ENCODE data around the gene CAMP.

The CAMP gene

DNA sequence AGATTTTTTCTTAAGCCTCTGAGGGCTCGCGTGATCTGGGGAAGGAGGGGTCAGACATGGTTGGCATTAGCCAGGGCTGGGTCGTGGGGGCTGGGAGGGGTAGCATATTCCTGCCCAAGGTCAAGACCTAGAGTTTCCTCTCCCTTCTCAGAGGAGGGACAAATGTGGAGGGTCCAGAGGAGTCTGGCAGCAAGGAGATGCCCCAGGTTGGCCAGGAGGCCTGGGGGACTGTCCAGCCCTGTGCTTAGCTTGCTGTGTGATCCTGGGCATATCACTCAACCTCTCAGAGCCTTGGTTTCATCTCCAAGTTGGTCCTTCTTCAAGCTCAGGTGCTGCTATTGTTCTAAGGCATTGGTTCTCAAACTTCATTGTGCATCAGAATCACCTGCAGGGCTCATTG is 9.1 kb upstream of the CAMP start:
- DNase-seq: no peak

DNA sequence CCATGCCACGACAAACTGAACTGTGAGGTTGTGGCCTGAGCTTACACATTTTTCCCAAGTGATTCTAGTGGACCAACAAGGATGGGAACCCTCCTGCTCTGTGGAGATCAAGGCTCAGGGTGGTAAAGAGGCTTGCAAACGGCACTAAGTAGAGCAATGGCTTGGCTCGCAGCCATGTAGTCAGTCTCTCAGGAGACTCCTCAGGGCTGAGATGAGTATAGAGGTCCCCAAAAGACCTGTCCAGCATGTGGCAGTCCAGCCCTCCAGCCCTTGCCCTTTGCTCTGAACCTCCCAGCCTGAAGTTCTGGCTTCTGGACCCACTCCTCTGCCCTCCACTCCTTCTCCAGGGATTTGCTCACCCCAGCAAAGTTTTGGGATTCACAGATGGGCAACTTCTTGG is 8.3 kb upstream of the CAMP start:
- DNase-seq: no peak

- peak in 7 of 58 donors; percentile 7 to 62 (median 13) for DNase-seq
Observed at GRCh38 chr3:48215466-48215865, 7.8 kb upstream of the CAMP start.

- peak in 25 of 58 donors; percentile 5 to 67 (median 22) for DNase-seq
Observed at GRCh38 chr3:48215876-48216275, 7.4 kb upstream of the CAMP start.

DNA sequence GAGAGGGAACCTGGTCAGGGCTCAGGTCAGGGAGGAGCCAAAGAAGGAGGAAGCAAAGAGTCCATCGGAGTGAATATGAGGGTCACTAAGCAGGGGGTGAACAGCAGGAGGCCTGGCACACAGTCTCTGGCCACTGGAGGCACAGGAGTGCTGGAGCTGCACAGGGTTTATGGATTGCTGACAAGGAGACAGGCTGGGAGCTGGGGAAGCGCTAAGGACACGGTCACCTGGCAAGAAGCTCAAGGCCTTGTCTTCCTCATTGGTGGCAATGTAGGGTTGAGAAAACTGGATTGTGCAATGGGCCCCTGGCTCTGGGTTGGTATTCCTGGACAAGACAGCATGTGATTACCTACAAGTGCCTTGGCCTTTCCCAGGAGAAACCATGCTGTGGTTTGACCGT is 5.8 kb upstream of the CAMP start:
- peak in 1 of 58 donors; percentile 3 for DNase-seq

GRCh38 chr3:48218537-48218936 is 4.8 kb upstream of the CAMP start:
- no peak for DNase-seq

GRCh38 chr3:48219543-48219942 is 3.8 kb upstream of the CAMP start:
- no peak for DNase-seq

DNA sequence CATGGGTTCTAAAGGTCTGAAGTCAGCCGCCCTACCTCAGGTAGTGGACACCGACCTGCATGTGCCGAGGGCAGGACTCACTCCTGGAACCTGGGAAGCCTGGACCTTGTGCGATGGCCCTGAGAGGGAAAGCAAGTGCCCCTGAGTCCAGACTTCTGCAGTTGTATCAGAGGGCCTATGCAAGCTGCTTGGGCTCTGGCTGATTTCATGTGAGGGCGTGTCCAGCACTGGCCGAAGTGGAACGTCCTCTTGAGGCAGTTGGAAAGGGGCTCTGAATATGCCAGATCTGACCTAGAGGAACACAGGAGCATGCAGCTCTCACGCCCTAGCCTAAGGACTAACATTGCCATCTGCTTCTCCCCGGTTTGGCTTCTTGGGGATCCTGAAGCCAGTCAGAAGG is 2.5 kb upstream of the CAMP start:
- DNase-seq: no peak

DNA sequence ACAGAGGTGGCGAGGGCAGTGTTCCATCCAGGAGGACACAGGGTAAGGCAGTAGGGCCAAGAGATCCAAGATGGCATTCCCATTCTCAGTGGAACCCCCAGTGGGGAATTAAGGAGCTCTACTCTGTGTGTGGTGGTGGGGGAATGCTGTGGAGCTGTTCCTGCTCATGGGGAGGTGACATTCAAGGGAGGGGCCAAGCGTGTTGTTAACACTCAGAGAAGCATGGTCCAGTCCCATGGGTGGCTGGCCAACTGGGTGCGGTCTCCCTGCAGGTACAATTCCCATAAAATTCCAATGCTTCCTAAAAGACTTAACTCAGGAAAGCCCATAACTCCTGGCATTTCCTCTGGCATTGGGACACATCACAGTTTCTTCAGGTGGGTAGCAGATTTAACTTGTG is 2.3 kb downstream of the CAMP start:
- DNase-seq: no peak

- DNase-seq: no peak
Observed at GRCh38 chr3:48226939-48227338, 3.6 kb downstream of the CAMP start.

DNA sequence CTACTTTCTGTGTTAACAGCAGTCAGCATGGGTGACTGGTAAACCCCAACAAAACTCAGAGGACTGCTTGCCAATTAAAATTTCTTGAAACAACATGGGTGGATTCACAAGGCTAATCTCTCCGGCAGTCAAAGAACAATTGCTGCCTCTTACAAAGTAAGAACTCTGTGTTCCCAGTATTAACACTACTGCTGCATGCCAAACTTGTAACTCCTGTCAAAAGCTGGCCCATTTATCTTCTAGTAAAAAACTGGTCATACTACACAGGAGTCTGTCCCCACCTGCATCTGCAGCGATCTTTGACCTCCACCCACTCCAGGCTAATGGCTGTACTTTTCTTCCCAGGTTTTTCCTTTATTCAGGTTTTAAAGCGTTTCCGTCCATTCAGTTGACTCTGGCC is 8.9 kb downstream of the CAMP start:
- DNase-seq: no peak

GRCh38 chr3:48232734-48233133 is 9.4 kb downstream of the CAMP start:
- peak in 56 of 58 donors; percentile 5 to 83 (median 60) for DNase-seq

DNA sequence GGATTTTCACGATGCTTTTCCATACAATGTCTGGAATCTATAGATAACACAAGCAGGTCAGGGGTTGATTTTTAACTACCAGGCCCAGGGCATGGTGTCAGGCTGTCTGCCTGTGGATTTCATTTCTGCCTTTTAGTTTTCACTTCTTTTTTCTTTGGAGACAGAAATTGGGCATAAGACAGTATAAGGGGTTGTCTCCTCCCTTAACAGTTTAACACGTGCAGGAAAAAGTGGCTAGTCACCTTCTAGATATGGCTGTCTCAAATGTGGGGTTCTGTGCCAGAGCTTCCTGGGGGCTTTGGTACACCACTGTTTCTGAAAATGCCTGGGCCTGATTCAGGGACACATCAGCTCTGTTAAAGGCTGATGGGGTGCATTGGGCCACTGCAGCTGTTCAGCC is 10.2 kb downstream of the CAMP start:
- no peak for DNase-seq

- DNase-seq: no peak
Observed at GRCh38 chr3:48236531-48236930, 13.2 kb downstream of the CAMP start.

GRCh38 chr3:48238531-48239085 is 15.3 kb downstream of the CAMP start:
- no peak for DNase-seq

DNA sequence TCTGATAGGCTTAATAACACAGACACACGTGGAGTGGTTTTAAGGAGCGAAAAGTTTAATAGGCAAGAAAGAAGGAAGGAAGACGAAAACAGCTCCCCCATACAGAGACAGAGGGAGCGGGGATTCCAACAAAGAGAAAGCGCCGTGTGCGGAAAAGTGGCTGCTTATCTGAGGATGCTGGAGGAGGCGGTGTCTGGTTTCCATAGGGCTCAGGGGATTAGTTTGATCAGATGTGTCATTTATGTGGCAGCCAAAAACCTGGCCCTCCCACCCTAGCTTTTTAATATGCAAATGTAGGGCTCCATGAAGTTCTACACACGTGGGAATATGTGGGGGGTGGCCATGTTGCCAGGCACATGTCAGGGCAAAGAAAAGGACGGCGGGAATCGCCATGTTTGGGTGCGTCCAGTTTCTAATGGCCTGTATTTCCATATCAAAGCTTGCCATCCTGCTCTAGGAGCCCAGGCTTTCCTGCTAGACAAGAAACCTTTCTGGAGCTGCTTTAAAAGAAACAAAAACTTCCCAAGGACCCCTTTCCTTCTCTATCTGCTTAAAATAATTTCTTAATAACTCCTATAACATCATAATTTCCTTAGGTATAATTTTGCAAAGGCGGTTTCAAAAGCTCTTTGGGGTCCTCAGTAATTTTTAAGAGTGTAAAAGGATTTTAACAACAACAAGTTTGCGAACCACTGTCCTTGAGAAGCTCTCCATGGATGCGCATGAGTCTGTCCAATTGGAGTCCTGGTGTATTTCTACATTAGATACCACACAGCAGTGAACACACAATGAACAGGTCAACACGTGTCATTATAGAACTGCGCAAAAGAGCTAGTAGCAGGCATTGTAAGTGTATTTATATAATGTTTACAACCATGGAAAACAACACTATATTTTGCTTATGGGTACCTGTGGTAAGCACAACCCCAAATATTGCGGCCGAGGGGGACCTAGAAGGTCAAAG is 17.0 kb downstream of the CAMP start:
- DNase-seq: no peak

- DNase-seq: no peak
Observed at GRCh38 chr3:48241796-48242455, 18.6 kb downstream of the CAMP start.

GRCh38 chr3:48243886-48244285 is 20.6 kb downstream of the CAMP start:
- no peak for DNase-seq

GRCh38 chr3:48244461-48244860 is 21.2 kb downstream of the CAMP start:
- no peak for DNase-seq

GRCh38 chr3:48245136-48245535 is 21.8 kb downstream of the CAMP start:
- no peak for DNase-seq

DNA sequence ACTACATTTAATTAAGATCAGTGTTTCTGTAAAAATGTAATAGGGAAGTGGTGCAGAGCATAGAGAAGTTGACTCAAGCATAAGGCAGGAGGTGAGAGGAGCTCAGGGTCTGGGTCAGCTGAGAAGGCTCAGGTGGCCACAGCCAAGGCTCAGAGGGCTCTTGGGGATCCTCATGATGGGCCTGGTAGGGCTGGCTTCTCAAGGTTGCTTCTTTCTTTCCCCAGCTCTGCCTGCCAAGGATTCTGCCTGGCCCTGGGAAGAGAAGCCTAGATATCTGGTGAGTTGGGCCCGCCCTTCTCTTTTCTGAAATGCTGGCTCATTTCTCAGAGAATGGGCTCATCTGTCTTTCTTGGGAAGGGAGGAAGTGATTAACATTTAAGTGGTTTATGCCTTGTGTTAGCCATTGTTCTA is 24.1 kb downstream of the CAMP start:
- DNase-seq: no peak

- no peak for DNase-seq
Observed at GRCh38 chr3:48248095-48248850, 25.0 kb downstream of the CAMP start.
